Left renal cortex interstitium (tissue), 4 donors: ENCODE results near the gene TPR. TPM values are rescaled to one million over a fixed set of nuclear protein-coding genes. Genes with fewer than 3 reads are reported as not detected.
A peak's percentile ranks its signal among the peaks of the same experiment; 100 is the strongest.
"Not testable (repeated sequence)": the region's sequence is repeated elsewhere in the genome, so short reads cannot be mapped to it uniquely, and the experiment has no call there.

ENCODE experiments used
- DNase-seq, 4 donors: peaks; one replicate each; pipeline ENCODE4 v3.0.0-alpha.2; 2013; ENCODE audit warnings: low read depth in 4 of 4, low spot score in 2 of 4, missing footprints in 1 of 4
- polyA plus RNA-seq, 4 donors: library from polyadenylated mRNA; unstranded; fragments of 120-200 nt; gene quantifications; one replicate each; pipeline ENCODE4 v1.2.1, GENCODE V29; 2013; ENCODE audit not compliant: insufficient read length in 4 of 4

TPR gene
- 100 to 1,000 TPM in 3 of 4 donors, 10 to 100 TPM in 1; 85.8 to 120 (median 113) TPM for polyA plus RNA-seq

DNA sequence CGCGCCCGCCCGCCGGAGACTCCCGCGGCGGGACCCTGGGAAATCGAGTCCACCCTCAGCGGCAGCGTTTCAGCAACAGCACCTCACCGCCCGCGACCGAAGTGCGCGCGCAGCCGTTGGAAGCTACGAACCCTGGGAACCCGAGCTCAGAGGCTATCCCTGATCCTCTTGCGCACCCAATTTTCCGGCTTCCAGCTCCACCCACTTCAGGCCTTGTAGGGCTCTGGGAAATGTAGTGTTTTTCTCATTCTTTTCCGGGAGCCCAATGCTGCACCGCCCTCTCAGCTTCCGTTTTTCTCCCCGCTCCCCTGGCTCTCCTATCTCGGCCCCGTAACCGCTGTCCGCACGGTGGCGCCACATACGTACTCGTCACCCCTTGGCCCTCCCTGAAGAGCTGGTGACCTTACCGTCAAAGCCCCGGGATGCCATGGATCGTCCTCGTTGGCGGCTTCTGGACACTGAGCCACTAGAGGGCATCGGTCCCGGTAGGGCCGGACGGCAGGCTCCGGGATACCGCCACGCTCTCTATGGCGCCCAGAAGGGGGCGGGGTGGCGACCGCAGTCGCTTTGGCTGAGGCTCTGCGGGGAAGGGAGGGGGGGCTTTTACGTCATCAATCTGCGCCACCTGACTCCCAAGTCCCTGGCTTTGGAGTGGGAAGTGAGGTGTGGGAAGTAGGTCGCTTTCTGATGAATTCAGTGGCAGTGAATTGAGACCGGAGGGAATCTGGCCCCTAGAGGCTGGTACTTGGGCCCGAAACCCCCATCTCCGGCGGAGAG, at the start of gene TPR, which contains the start of gene ODR4:
Gene TPR (minus strand): TSS at position 102 of the 777 bp plus-strand sequence. CDS start 225 bp downstream, outside the sequence.
Gene ODR4 (plus strand): TSS at position 687 of the 777 bp plus-strand sequence. CDS start 3,948 bp downstream, outside the sequence.
- peak; percentile 99 to 100 (median 99) for DNase-seq

DNA sequence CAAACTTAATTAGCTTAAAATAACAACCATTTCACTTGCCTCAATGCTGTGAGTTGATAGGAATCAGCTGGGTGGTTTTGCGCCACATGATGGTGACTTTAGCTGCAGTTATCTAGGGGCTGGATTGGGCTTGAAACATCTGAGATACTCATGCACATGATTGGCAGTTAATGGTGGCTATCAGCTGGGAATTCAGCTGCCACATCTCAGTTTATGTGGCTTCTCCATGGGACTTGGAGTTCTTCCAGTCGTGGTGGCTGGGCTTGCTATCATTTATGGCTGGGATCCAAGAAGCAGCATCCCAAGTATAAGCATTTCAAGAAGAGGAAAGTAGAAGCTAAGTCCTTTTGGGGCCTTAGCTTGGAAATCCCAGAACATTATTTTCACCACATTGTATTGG, 49.5 kb upstream of the TPR start:
- no peak for DNase-seq

DNA sequence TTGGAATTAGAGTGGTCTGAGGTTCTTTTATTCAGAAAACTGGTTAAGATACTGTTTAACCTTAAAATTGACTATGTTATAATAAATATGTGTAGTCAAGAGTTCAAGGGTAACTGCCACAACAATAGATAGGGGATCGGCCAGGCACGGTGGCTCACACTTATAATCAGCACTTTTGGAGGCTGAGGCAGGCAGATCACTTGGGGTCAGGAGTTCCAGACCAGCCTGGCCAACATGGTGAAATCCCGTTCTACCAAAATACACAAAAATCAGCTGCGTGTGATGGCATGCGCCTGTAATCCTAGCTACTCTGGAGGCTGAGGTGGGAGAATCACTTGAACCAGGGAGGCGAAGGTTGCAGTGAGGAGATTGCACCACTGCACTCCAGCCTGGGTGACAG, 46.4 kb upstream of the TPR start:
- no peak for DNase-seq

DNA sequence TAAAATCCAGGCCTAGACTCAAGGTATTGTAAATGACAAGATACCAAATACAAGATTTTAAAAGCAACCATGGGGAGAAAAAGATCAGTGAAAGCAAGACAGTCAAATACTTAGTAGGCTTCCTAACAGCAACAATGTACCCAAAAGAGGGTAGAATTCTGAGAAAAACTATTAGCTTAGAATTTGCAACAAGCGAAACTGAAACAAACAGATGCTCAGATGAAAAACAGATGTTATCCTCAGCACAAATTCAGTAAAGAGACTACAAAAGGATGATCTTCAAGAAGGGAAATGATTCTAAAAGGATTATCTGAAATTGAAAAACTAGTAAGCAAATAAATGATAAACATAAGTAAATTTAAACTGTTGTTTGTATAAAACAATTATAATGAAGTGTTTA, 45.9 kb upstream of the TPR start:
- DNase-seq = no peak

DNA sequence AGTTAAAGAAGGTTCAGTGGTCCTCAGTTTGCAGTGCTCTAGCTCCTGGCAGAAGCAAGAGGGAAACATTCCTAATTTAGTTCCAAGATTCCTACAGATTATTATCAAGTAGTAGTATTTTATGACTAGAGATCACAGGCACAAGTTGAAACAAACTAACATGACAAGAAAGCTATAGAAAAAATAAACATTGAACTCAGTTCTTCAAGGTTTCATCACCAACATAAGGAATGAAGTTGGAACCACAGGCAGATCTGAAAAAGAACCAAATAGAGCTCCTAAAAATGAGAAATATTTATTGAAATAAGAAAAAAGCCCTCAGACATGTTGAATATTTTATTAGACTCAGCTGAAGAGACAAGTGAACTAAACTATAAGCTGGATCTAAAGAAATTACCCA, 45.3 kb upstream of the TPR start:
- DNase-seq = no peak

DNA sequence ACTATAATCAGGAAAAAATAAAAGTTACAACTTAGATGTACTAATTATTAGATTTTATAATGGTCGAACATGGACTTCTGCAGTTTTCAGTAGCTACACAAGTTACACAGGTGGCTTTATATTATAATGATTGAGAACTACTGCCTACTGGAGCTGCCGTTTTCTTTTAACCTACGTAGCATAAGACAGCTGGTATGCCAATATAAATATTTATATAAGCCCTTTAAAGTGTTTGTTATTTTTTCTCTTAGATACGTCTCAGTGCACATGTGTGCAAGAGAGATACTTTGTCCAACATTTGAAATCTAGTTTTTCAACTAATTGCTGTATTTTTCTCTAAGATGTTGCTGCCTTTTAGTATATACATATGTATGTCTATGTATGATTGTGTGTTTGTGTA, 43.5 kb upstream of the TPR start:
- no peak for DNase-seq

DNA sequence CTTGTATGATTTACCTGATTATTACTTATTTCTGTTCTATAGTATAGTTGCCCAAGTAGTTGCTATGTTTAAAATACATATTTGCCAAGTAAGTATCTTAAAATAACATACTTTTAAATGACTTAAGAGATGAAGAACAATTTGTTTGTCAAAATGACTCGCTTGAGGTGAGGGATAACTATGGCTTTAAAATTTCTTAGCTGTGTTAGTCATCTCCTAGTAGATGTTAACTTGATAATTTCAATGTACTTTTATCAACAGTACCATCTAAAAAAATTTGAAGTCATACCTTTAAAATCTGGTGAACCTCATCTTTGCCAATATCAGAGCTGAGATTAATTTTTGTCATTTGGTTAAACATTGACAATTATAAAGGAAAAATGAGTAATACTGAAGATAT, 38.3 kb upstream of the TPR start:
- DNase-seq = no peak

DNA sequence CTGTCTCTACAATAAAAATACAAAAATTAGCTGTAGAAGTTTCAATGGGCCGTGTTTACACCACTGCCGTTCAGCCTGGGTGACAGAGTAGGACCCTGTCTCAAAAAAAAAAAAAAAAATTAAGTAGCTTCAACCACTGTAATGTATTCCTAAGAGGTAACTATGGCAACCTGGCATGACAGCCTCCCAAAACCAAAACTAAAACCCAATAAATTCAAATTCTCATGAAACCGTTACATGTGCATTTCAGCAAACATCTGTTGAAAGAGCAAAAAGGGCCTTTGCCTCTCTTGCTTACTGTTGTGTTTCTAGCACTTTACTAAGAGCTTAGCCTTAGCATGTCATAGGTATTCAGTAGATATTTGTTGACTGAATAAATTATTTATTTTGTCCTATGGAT, 34.0 kb upstream of the TPR start:
- DNase-seq = no peak

DNA sequence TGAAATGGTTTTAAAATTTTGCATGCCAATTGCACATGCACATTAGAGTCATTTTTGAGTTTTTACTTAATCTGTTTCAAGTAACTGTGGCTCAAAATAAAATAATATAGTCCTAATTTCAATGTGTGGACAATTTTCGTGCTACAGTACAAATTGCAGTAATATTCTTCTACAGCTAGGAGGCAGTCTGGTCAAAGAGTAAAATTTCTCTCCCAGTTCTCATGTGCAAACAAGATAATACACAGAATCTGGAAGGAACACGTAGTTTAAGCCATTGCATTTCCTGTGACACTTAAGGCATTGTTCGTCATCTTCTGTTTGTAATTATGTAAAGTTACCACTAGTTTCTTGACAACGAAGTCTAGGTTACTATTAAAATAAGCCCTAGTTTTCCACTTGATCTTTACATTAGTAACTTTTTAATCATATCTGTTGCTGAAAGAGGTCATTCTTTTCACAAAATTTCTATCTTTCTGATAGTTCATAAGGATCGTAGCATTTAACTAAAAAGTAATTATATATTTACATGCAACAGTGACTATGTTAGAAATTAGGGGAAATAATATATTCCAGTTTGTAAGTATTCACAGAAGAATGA, 29.5 kb upstream of the TPR start:
- DNase-seq = peak in 1 of 4 donors; percentile 6

DNA sequence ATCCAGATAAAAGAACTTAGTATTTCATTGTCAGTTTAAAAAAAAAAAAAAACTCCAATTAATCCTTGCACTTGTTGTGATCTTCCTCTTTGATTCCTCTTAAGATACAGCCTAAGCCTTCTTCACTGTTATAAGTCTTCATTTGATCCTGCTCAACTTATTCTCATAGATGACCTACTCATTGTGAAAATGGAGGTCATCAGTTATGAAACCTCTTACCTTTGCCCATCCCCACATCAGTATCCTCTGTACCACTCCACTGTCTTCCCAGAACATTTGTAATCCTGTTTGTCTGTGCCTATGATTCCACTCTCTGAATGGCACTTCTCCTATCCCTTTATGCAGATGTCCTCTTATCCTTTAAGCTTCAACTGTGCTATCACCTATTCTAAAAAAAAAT, 28.6 kb upstream of the TPR start:
- no peak for DNase-seq

DNA sequence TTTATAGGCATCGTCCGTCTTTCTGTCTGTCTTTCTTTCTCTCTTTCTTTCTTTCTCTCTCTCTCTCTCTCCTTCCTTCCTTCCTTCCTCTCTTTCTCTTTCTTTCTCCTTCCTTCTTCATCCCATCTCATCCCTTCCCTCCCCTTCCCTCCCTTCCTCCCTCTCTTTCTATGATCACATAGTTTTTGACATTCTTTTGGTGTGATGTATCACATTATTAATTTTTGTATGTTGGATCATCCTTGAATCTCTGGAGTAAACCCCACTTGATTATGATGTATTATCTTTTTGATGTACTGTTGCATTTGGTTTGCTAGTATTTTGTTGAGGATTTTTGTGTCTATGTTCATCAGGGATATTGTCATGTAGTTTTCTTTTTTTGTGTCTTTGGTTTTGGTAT, 26.4 kb upstream of the TPR start:
- DNase-seq = not testable (repeated sequence)

DNA sequence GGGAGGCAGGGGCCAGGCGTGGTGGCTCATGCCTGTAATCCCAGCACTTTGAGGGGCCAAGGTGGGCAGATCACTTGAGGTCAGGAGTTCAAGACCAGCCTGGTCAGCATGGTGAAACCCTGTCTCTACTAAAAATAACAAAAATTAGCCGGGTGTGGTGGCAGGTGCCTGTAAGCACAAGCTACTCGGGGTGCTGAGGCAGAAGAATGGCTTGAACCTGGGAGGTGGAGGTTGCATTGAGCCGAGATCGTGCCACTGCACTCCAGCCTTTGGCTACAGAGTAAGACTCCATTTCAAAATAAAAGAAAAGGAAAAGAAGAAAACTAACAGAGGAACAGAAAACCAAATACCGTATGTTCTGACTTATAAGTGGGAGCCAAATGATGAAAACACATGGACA, 17.7 kb upstream of the TPR start:
- not testable (repeated sequence) for DNase-seq

DNA sequence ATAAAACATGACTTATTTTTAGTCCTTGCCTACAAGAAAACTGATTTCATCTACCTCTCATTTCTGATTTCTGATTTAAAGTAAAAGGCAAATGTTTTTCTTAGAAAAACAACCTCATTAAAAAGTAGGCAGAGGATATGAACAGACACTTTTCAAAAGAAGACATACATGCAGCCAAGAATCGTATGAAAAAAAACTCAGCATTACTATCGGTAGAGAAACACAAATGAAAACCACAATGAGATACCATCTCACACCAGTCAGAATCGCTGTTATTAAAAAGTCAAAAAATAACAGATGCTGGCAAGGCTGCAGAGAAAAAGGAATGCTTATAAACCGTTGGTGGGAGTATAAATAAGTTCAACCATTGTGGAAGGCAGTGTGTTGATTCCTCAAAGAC, 16.8 kb upstream of the TPR start:
- no peak for DNase-seq

DNA sequence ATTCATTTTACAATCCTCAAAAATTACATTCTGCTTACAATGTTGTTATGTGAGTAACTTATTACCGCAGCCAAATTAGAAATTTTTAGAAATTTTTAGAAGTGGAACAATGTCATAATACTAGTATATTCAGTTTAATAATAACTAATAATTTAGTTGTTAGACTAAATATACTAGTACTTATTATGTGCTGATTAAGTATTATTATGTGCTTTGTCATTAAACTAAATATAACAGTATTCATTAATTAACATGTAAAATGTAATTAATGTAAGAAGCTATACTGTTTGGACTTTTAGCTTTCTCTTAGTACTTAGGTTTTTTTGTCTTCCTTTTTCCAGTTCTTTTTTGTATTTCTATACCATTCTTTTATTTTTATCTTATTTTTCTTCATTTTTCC, 15.9 kb upstream of the TPR start:
- no peak for DNase-seq

DNA sequence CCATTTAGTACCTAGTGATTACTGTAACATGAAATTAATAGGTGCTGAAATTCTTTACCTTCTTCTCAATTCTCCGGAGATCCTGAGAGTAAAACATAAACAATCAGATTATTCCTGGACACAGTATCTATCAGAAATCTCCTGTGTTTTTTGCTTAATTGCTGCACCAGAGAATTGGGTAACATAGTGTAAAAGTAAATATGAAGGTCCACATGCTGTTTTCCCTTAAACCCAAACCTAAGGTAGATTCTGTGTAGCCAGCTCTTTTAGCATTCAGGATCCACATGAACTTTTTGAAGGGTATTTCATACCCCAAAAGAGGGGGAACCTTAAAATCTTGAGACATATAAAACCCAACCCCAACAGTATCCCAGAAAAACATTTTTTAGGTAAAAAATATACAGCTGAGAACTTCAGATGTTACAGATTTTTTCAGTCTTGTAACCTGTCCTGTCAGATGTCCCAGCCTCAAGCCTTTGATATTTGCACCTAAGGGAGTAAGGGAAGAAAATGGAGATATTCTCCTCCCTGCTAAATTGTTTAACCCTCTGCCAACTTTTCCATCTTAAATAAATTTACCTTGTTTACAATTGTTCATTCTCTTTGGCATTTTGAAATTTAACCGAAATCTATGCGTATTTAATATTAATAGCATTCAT, 11.8 kb upstream of the TPR start:
- DNase-seq = no peak

DNA sequence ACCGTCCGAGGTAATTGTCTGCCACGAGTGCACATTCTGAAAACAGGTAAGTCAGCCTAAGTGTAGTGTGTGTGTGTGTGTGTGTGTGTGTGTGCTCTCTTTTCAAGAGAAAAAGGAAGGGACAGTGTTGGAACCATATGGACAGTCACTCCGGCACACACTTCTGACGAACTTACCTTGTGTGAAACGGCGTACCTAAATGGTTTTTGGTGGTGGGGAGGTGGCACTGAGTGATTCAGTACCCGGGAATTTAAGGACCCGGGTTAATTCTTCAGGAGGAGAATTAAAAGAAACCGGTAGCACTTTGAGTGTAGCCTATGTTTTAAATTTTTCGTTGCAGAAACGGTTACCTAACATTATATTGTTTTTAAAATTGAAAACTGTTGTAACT, 871 bp upstream of the TPR start:
- DNase-seq = peak in 1 of 4 donors; percentile 0

DNA sequence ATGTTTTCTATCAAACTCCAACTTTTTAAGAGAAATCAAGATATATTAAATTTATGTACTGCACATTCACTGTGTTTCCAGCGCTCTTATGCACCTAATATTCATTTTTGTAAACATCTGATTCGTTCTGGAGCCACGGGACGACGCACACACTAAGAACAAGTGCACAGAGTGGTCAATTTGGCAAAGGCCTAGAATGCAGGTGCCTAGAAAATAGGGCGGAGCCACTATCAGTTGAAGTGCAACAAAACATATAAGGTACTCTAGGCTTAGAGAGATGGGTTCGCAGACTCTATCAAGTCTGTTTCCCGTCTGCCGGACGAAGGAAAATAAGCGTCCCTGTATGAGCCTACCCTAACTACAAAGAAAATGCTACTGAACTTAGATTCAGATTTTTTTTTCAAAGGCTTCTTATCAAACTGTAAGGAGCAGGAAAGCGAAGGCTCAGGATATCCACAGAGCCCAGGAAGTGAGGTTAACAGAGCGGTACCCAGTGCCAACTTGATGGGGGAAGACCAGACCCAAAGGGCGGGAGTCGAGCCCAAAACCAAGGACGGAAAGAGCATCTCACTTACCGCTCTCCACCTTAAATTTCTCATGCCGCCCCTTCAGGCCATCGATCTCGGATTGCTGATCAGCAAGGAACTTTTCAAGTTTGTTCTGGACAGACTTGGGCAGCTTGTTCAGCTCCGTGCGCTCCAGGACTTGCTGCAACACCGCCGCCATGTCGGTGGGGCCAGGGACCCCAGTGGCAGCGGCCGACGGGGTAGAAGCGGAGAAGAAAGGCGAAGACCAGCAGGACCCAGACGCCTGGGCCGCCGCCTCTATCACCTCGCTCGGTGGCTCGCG, 526 bp downstream of the TPR start:
- peak in 2 of 4 donors; percentile 28 to 58 for DNase-seq

DNA sequence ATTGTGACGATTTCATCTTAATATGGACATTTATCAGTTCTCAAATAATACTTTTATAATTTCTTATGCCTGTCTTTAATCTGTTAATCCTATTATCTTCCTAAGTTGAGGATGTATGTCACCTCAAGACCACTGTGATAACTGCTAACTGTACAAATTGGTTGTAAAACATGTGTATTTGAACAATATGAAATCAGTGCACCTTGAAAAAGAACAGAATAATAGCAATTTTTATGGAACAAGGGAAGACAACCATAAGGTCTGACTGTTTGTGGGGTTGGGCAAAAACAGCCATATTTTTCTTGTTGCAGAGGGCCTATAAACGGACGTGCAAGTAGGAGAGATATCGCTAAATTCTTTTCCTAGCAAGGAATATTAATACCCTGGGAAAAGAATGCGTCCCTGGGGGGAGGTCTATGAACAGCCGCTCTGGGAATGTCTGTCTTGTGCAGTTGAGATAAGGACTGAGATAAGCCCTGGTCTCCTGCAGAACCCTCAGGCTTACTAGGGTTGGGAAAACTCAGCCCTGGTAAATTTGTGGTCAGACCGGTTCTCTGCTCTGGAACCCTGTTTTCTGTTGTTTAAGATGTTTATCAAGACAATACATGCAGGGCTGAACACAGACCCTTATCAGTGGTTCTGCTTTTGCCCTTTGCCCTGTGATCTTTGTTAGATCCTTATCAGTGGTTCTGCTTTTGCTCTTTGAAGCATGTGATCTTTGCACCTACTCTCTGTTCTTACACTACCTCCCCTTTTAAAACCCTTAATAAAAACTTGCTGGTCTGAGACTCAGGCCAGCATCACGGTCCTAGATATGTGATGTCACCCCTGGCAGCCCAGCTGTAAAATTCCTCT, 27.0 kb downstream of the TPR start:
- DNase-seq = not testable (repeated sequence)

DNA sequence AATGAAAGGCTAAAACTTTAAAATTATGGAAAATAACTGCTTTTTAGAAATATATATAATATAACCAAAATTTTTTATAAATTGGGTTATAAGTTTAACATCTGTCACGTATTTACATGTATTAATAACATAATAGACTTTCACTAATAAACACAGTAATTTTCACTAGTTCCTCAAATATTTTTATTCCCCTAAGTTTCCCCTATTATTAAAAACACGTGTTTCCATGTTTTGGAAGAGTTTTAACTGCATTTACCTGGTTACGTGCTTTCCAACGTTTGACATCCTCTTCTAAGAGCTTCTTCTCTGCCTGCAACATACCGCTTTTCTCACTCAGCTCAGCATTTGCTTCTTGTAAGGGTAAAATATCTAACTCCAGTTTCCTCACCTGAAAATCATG, 34.3 kb downstream of the TPR start:
- DNase-seq = no peak

DNA sequence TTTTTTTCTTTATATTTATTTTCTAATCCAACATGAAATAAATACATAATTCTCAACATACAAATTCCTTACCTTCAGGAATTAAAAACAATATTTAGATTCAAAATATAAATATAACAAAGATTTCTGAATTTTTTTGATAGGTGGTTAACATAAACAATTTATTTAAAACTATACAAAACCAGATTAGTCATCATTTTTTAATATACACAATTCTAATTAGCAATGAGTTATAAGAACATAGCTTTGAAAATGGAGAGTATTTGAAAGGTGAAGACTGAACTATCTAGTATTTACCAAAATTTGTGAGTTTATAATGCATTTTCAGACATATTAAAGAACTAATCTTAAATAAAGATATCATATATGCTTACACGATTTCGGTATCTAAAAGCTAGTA, 37.5 kb downstream of the TPR start:
- no peak for DNase-seq
